ENCODE results near the gene MAP6D1.

DNA sequence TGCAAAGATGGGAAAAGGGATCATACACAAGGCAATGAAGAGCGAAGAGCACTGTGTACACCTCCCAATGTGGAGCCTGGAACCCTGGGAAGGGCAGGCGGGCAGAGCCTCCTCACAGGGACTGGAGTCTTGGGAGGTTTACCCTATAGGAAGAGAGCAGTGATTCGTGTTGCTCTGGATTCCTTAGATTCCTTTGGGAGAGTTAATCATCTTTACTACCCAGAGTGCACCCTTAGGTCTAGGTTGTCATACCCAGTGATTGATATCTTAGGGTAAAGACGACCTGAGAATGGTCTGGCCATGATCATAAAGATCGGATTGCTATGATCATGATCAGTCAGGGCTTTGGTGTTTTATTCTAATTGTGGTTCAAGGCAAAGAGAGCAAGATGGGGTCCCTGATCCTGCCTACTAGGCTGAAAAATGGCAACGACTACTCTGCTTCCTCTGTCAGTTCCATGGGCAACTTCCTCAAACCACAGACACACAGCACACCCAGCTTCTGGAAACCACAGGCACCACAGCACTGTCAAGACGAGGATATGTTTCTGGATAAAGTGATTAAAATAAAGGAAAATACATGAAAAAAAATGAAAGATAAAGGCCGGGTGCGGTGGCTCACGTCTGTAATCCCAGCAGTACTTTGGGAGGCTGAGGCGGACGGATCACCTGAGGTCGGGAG is 20.4 kb upstream of the MAP6D1 start:
- TF ChIP-seq, protein P1, sequence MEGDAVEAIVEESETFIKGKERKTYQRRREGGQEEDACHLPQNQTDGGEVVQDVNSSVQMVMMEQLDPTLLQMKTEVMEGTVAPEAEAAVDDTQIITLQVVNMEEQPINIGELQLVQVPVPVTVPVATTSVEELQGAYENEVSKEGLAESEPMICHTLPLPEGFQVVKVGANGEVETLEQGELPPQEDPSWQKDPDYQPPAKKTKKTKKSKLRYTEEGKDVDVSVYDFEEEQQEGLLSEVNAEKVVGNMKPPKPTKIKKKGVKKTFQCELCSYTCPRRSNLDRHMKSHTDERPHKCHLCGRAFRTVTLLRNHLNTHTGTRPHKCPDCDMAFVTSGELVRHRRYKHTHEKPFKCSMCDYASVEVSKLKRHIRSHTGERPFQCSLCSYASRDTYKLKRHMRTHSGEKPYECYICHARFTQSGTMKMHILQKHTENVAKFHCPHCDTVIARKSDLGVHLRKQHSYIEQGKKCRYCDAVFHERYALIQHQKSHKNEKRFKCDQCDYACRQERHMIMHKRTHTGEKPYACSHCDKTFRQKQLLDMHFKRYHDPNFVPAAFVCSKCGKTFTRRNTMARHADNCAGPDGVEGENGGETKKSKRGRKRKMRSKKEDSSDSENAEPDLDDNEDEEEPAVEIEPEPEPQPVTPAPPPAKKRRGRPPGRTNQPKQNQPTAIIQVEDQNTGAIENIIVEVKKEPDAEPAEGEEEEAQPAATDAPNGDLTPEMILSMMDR (conservative IDR thresholded peaks at IDR 0.05 in 1 of 2, IDR thresholded peaks at IDR 0.05 in 1 of 2; ENCODE audit: extremely low read depth in 1 of 2, insufficient read depth in 1 of 2, low read depth in 1 of 2, low read length in 2 of 2) = no peak
- TF ChIP-seq EZH2 (IDR thresholded peaks at IDR 0.05; ENCODE audit: borderline replicate concordance, low read length) = no peak
